GM12873 (cell line): Measurements from ENCODE around the gene ZNF101.

ENCODE experiments used
- TF ChIP-seq, protein P1 (sequence below): IDR thresholded peaks from 2 replicates; pipeline ENCODE4 v1.5.1; 2012; ENCODE audit warnings: low read depth, mild to moderate bottlenecking, moderate library complexity, low read length, control low read depth; ENCODE audit not compliant: insufficient read depth; ENCODE audit errors: missing control alignments

The ZNF101 gene

DNA sequence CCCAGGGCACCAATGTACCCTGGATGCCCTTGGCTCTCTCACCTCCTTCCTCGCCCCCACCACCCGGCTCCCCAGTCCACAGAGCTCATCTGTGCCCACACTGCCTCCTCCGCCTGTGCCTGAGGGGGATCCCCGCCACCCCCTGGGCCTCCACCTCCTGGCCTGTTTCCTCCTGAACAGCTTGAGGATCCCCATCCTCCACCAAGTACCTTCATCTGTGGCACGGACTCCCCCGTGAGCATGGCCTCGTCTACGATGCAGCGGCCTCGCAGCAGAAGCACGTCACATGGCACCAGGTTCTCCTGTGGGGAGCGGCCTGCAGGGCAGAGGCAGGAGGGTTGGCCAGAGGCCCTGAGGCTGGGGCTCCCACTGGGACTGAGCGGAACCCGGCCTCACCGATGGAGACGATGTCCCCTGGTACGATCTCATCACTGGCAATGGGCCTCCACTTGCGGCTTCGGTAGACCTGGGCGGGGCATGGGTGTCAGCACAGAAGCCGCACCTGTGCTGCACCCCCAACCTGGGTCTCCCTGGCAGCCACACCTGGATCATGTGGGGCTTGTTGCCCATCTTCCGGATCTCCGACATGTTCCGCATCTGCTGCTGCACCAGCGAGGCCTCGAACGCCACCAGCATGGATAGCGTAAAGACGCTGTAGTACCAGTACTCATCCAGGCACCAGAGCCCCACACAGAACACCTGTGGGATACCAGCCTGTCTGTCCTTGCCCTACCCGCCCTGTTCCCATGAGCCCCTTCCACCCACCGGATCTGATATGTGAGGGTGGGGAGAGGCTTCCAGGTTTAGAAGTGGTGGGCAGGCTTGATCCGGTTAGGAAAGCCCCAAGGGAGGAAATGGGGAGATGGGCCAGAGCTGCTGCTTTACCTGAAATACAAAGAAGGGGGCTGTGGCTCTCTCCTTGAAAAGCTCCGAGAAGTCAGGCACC is 11.9 kb upstream of the ZNF101 start:
- TF ChIP-seq, protein P1, sequence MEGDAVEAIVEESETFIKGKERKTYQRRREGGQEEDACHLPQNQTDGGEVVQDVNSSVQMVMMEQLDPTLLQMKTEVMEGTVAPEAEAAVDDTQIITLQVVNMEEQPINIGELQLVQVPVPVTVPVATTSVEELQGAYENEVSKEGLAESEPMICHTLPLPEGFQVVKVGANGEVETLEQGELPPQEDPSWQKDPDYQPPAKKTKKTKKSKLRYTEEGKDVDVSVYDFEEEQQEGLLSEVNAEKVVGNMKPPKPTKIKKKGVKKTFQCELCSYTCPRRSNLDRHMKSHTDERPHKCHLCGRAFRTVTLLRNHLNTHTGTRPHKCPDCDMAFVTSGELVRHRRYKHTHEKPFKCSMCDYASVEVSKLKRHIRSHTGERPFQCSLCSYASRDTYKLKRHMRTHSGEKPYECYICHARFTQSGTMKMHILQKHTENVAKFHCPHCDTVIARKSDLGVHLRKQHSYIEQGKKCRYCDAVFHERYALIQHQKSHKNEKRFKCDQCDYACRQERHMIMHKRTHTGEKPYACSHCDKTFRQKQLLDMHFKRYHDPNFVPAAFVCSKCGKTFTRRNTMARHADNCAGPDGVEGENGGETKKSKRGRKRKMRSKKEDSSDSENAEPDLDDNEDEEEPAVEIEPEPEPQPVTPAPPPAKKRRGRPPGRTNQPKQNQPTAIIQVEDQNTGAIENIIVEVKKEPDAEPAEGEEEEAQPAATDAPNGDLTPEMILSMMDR, result no peak

DNA sequence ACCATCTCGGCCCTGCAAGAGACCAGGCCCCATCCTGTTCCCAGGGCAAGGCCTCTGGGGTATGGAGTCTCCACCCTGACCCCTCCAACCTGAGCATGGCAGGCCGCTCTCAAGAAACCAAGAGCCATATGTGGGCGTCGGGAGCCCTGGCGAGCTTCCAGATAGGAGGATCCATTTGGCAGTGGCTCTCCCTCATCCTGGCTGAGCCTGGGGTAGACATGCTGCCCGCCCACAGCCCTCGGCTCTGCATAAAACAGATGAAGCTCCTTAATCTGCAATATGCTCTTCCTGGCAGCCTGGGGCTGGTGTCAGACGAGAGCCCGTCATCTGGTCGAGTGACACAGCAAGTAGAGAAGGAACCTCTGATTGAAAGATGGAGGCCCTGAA is 11.2 kb upstream of the ZNF101 start:
- TF ChIP-seq, protein P1, result no peak

DNA sequence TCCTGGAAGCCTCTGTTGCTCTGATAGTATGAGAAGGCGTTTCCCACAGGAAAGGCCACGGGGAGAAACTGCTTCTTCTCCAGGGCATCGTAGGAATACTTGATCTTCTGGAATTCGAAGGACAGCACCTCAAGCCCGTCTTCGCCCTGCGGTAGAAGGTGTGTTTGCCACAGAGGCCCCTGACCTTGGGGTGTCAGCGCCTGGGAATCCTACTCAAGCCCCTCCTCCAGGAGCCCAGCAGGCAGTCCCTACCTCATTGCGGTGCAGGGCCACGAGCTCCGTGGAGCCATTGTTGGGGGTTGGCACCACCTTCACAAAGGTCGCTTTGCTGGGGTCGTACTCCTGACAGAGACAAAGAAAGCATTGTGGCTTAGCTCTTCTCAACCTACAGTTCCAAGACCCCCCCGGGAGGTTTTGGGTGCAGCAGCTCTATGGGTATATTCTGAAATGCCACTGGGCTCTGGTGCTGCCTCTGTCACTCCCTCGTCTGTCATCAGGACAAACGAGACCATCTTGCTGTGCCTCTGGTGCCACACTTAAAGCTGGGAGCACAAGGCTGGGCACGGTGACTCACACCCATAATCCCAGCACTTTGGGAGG is 8.9 kb upstream of the ZNF101 start:
- TF ChIP-seq, protein P1, result no peak

DNA sequence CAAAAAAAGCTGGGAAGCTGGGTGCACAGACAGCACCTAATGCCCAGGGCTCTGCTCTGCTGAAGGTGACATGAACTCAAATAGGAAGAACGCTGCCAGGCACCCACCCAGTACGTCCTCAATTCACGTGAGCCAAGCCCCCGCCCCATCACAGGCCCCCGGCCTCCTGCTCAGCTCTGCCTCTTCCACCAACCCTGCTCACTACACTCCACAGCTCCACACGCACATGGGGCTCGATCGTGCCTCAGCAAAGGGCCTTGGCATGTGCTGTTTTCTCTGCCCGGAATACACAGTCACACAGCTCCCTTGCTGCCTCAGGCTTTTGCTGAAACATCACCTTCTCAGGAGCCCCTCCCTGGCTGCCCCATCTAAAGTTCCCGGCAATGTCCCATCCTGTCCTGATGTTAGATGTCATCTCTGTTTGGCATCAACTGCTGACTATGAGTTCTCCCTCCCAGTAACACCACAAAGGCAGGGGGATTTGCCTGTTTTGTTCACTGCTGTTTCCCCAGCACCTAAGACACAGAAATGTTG is 7.4 kb upstream of the ZNF101 start:
- TF ChIP-seq, protein P1, result no peak

DNA sequence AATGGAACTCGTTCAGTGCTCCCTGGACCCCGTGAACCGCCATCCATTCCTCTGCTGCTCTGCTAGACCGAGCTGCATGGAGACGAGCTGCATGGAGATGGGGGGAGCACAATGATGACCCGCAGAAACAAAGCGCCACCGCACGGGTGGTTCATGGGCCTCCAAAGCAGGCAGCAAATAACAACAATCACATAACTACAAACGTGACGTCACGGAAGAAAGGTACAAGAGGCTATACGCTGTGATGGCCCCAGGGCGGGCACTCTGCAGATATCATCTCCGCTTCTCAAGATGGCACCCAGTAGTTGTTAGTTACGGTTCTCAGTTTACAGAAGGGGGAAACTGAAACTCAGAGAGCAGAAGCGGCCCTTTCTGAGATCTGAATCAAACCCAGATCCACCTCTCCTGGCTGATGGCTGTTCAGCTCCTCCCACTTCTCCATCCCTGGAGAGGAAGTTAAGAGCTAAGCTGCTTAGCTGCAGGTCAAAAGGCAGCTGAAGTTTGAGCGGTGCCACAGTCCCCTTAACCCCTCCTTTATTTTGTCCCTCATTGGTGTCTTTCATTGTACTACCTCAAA is 6.9 kb upstream of the ZNF101 start:
- TF ChIP-seq, protein P1, result no peak

DNA sequence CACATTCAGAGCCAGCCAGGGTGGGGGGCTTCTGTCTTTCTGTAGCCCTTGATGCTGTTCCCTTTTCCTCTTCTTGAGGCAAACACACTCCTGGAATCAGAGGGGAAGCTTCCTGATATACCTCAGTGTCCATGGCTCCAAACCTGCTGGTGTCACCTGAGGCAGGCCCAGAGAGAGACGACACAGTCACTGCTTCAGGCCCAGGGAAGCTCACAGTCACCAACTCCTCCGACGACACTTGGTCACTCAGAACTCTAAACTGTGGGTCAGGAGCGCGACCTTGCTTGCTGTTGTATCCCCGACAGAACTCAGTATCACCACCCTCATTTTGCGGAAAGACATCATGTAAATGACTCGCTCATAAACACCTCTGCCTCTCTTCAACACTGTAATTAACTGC is 6.3 kb upstream of the ZNF101 start:
- TF ChIP-seq, protein P1, result no peak

DNA sequence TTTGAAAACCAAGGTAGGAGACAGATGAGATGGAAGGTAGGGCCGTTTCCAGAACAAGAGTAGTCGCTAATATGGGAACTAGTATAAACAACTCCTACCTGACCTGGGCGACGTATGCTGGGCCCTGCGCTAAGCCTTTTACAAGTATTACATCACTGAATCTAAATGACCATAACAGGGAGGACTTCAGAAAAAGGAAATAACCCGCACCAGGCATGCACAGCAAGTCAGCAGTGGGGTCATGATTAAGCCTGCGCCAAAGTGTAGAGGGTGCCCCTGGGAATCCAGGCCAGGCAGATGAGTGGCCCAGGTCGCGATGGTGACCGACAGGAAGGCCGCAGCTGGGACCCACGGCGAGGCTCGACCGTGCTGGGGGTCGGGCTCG is 5.8 kb upstream of the ZNF101 start:
- TF ChIP-seq, protein P1, result no peak
